H1 (cell line): Measurements from ENCODE around the gene IL12B. TPM values are rescaled to one million over a fixed set of nuclear protein-coding genes. Genes with fewer than 3 reads are reported as not detected.

Experiments used
- CBX5 ChIP-seq: fragments of 300-800, 300-1000 bp; sonication (generic); IDR thresholded peaks from 2 replicates; pipeline ENCODE4 v1.7.1; 2016; ENCODE audit warnings: antibody characterized with exemption, low read length, low read depth
- KDM1A ChIP-seq: fragments of 200-600, 300-600 bp; sonication (generic); IDR thresholded peaks from 2 replicates; pipeline ENCODE4 v1.7.1; 2016; ENCODE audit warnings: mild to moderate bottlenecking, low read length, borderline replicate concordance
- MAFK ChIP-seq: IDR thresholded peaks from 2 replicates; pipeline ENCODE4 v1.6.1; 2012; ENCODE audit warnings: low read depth, mild to moderate bottlenecking, improper control_type of control experiment, low read length
- POLR2AphosphoS5 ChIP-seq: IDR thresholded peaks from 2 replicates; pipeline ENCODE4 v1.6.1; 2011; ENCODE audit warnings: low read depth, low read length
- RNF2 ChIP-seq: fragments of 200-900, 300-1000 bp; sonication (generic); IDR thresholded peaks from 2 replicates; pipeline ENCODE4 v1.7.1; 2016; ENCODE audit warnings: borderline replicate concordance, low read depth, mild to moderate bottlenecking, antibody characterized with exemption, low read length; ENCODE audit not compliant: poor library complexity, severe bottlenecking; ENCODE audit errors: missing control alignments
- SIX5 ChIP-seq: IDR thresholded peaks from 2 replicates; pipeline ENCODE4 v1.6.1; 2011; ENCODE audit warnings: mild to moderate bottlenecking, low read depth, low read length
- SP1 ChIP-seq: IDR thresholded peaks from 2 replicates; pipeline ENCODE4 v1.6.1; 2011; ENCODE audit warnings: low read depth, low read length
- TAF1 ChIP-seq: IDR thresholded peaks from 2 replicates; pipeline ENCODE4 v1.6.1; 2011; ENCODE audit warnings: mild to moderate bottlenecking, low read depth, low read length
- polyA plus RNA-seq, 7 experiments: library from polyadenylated mRNA; depleted of rRNA in 3 of 7; stranded (reverse) in 5 of 7; unstranded in 2 of 7; fragments of >200 nt in 5 of 7; fragments of 200-250 nt in 2 of 7; gene quantifications; 1 replicate in 5 of 7; 2 replicates in 1 of 7; 4 replicates in 1 of 7; pipeline versions ENCODE4 v1.2.1 to v1.2.3, GENCODE V29; 2011 to 2013; ENCODE audit warnings: missing spikeins in 2 of 7, mixed read lengths in 2 of 7
- total RNA-seq: library from RNA; stranded (reverse); fragmentation: NEBNext Ultra II Directional; extraction: Animal tissue kit (Norgen Biotek cat#: 25700); gene quantifications from 2 replicates; pipeline ENCODE4 v1.2.1, GENCODE V29; 2021
- TF ChIP-seq, protein P1 (sequence below): fragments of 300-600 bp; sonication (generic); IDR thresholded peaks from 2 replicates; pipeline ENCODE4 v1.7.1; 2012; ENCODE audit warnings: low read length, moderate library complexity, mild to moderate bottlenecking, inconsistent platforms; ENCODE audit not compliant: insufficient replicate concordance

Gene IL12B
- total and polyA plus RNA-seq, 2 of the 8 experiments (the other 6 are each of a cell fraction or from before 2014, with no cell fraction given): not detected

DNA sequence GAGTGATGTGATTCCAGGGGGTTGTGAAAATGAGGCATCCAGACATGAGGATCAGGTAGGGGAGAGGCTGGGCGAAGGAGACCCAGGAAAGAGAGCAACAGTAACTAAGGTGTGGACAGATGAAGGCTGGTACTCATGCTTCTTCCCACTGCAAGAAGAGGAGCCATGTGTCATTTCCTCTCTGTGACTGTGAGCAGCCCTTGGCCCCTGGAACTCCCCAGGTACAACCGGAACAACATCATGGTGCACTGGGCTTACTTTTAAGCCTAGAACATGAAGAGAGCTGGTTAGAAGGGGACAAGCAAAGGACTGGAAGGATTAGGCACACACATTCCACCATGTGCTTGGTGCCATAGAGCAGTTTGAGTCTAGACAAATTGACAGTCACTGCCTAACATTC lies 10.9 kb upstream of the IL12B start (continued):
- no peak for TF ChIP-seq RNF2
- TF ChIP-seq KDM1A: no peak
- TF ChIP-seq MAFK: no peak
- TF ChIP-seq CBX5: no peak
- no peak for TF ChIP-seq SIX5
- TF ChIP-seq, protein P1, sequence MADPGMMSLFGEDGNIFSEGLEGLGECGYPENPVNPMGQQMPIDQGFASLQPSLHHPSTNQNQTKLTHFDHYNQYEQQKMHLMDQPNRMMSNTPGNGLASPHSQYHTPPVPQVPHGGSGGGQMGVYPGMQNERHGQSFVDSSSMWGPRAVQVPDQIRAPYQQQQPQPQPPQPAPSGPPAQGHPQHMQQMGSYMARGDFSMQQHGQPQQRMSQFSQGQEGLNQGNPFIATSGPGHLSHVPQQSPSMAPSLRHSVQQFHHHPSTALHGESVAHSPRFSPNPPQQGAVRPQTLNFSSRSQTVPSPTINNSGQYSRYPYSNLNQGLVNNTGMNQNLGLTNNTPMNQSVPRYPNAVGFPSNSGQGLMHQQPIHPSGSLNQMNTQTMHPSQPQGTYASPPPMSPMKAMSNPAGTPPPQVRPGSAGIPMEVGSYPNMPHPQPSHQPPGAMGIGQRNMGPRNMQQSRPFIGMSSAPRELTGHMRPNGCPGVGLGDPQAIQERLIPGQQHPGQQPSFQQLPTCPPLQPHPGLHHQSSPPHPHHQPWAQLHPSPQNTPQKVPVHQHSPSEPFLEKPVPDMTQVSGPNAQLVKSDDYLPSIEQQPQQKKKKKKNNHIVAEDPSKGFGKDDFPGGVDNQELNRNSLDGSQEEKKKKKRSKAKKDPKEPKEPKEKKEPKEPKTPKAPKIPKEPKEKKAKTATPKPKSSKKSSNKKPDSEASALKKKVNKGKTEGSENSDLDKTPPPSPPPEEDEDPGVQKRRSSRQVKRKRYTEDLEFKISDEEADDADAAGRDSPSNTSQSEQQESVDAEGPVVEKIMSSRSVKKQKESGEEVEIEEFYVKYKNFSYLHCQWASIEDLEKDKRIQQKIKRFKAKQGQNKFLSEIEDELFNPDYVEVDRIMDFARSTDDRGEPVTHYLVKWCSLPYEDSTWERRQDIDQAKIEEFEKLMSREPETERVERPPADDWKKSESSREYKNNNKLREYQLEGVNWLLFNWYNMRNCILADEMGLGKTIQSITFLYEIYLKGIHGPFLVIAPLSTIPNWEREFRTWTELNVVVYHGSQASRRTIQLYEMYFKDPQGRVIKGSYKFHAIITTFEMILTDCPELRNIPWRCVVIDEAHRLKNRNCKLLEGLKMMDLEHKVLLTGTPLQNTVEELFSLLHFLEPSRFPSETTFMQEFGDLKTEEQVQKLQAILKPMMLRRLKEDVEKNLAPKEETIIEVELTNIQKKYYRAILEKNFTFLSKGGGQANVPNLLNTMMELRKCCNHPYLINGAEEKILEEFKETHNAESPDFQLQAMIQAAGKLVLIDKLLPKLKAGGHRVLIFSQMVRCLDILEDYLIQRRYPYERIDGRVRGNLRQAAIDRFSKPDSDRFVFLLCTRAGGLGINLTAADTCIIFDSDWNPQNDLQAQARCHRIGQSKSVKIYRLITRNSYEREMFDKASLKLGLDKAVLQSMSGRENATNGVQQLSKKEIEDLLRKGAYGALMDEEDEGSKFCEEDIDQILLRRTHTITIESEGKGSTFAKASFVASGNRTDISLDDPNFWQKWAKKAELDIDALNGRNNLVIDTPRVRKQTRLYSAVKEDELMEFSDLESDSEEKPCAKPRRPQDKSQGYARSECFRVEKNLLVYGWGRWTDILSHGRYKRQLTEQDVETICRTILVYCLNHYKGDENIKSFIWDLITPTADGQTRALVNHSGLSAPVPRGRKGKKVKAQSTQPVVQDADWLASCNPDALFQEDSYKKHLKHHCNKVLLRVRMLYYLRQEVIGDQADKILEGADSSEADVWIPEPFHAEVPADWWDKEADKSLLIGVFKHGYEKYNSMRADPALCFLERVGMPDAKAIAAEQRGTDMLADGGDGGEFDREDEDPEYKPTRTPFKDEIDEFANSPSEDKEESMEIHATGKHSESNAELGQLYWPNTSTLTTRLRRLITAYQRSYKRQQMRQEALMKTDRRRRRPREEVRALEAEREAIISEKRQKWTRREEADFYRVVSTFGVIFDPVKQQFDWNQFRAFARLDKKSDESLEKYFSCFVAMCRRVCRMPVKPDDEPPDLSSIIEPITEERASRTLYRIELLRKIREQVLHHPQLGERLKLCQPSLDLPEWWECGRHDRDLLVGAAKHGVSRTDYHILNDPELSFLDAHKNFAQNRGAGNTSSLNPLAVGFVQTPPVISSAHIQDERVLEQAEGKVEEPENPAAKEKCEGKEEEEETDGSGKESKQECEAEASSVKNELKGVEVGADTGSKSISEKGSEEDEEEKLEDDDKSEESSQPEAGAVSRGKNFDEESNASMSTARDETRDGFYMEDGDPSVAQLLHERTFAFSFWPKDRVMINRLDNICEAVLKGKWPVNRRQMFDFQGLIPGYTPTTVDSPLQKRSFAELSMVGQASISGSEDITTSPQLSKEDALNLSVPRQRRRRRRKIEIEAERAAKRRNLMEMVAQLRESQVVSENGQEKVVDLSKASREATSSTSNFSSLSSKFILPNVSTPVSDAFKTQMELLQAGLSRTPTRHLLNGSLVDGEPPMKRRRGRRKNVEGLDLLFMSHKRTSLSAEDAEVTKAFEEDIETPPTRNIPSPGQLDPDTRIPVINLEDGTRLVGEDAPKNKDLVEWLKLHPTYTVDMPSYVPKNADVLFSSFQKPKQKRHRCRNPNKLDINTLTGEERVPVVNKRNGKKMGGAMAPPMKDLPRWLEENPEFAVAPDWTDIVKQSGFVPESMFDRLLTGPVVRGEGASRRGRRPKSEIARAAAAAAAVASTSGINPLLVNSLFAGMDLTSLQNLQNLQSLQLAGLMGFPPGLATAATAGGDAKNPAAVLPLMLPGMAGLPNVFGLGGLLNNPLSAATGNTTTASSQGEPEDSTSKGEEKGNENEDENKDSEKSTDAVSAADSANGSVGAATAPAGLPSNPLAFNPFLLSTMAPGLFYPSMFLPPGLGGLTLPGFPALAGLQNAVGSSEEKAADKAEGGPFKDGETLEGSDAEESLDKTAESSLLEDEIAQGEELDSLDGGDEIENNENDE: no peak
- no peak for TF ChIP-seq SP1
- no peak for TF ChIP-seq TAF1
- TF ChIP-seq POLR2AphosphoS5: no peak
